DMS79 (cell line): ENCODE data around the gene LDLRAP1.
A peak's percentile ranks its signal among the peaks of the same experiment; 100 is the strongest.
"Not testable (repeated sequence)": the region's sequence is repeated elsewhere in the genome, so short reads cannot be mapped to it uniquely, and the experiment has no call there.

ENCODE experiments used
- DNase-seq: peaks from one replicate; lab custom pipeline; 2025; lab: John Stamatoyannopoulos, UW

Gene LDLRAP1

GRCh38 chr1:25543425-25544242, at the start of gene LDLRAP1:
Gene LDLRAP1 (plus strand): TSS chr1:25543606. CDS start chr1:25543699, 93 bp downstream.
- no peak for DNase-seq

- DNase-seq = no peak
Observed at GRCh38 chr1:25494952-25495351, 48.5 kb upstream of the LDLRAP1 start.

DNA sequence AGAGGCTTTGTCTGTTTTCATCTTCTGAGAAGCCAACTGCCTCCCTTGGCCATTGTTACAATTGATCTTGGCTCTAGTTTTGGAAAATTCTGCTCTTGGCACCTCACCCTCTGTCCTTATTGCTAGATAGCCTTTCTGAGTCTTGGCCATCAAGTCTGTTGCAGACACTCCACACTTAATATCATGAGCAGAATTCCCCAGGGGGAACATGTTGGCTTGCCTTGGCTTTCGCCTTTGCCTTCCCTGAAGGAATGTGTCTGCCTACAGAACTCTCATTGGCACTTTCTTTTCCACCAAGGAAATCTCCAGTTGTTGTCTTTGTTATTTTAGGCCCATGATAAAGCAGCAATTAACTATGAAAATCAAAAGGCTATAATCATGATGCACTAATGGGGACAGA, 42.7 kb upstream of the LDLRAP1 start:
- DNase-seq = no peak

DNA sequence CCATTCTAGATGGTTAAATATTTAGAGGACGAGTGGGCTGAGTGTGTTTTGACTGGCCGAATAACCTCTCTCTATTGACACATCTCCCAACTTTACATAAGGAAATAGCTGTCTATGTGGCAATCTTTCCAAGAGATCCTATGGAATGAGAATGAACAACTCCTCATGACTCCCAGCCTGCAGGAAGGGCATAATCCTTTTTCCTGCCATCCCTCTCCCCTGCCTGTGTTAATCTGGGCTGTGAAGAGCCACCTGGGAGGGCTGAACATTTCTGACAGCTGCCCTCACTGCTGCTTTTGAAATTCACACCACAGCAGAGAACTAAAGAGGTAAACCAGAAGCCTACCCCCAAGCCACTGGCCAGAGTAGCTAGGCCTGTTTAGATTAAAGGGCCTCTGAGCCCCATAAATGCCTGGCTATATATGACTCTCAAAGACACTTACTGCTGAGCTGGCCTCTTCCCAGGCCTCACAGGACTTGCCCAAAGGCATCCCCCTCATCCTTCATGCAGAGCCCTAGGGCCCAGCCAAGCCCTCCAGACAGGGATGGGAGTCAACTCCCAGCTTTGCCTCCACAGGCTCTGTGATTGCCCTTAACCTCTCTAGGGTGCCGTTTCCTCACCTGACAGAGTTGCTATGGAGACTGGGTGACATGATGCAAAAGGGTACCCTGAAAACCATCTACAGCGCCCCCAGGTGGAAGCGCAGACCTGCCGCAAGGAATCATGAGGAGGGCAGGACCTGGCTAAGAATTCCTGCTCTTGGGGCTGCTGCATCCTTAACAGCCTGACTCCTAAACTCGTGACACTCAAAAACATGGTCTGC, 42.0 kb upstream of the LDLRAP1 start:
- no peak for DNase-seq

DNA sequence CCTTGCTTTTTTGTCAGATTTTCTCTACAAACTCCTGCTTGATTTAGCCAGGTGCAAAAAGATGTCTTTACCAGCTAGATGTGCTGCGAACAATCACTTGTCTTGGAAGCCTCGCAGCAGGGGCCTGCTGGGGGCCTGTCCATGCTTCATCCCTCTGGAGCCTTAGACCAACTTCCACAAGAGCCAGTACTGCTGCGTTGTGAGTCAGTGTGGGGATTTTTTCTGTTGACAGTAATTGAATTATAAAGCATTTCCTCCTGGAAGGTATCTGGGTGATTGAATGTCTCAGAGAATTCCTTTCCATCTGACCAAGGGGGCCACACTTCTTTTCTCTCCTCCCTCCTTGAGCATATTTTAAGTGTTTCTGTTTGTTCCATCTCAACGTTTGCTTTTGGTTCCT, 40.4 kb upstream of the LDLRAP1 start:
- DNase-seq = no peak

- no peak for DNase-seq
Observed at GRCh38 chr1:25503551-25504426, 39.6 kb upstream of the LDLRAP1 start.

GRCh38 chr1:25504706-25505595, 38.5 kb upstream of the LDLRAP1 start:
- no peak for DNase-seq

GRCh38 chr1:25505656-25506385, 37.6 kb upstream of the LDLRAP1 start:
- no peak for DNase-seq

GRCh38 chr1:25506566-25507463, 36.6 kb upstream of the LDLRAP1 start:
- not testable (repeated sequence) for DNase-seq

GRCh38 chr1:25513666-25514065, 29.7 kb upstream of the LDLRAP1 start:
- no peak for DNase-seq

DNA sequence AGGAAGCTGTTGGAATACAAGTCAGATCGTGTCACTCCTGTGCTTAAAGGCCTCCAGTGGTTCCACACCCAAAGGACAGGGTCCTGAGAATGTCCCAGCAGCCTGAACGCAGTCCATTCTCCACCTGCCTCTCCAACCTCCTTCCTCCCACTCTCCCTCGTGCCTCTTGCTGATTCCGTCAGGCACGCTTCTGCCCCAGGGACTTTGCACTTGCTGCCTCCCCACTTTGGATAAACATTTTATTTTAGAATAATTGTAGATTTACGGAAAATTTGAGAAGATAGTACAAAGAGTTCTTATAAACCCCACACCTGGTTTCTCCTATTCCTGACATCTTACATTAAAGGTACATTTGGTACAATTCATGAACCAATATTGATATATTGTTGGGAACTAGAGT, 28.4 kb upstream of the LDLRAP1 start:
- DNase-seq = no peak

DNA sequence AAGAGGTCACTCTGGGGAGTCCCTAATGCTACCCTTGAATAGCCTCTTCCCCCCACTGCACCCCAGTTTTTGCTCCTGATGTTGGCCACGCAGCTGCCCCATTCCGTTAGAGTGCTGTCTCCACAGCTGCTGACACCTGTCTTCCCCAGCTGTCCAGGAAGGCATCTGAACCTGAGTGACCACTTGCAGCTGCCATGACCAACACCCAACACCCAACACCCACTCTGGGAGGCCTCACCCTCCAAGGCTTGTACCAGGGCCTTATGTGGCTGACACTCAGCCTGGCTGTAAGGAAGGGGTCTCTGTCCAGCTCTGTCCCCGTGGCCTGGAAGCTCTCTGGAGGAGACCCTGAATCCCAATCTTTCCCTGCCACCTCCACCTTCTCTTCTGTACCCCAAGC, 26.7 kb upstream of the LDLRAP1 start:
- DNase-seq = no peak

DNA sequence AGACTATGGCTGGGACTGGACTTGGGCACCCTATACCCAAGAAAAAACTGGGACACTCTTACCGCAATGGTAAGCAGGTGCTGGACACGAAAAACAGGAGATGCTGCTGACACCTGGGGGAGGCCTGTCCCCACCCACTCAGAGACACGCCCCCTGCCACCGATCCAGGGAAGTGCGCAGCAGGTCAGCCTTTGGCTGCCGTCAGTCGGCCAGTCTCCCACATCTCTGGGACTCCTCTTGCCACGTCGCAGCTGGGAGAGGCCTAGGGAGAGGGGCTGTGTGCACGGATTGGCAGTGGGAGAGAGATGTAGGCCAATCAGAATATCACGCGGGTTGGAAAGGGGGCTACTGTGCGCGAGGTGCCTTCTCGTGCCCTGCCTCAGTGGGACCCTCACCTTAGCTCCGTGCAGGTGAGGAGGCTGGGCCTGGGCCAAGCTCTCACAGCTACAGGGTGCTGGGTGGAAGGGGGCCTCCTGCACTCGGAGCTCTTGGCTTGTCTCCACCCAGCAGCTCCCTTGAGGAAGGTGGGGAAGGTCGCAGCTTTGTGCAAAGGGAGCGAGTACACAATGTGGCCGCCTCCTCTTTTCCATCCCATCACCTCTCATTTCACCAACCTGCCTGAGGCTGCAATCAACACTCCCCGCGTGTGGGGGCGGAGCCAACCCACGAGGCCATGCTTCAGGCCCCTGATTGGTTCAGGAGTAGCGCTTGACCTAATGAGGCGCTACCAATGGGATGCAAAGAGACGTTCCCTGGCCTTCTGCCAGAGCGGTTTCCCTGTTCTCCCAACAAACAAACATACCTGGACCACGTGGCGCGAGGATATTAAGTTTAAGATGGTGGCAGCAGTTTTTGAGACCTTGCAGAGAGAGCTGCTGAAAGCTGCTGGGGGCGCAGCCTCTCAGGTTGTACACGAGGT, 25.7 kb upstream of the LDLRAP1 start:
- DNase-seq = no peak

GRCh38 chr1:25519624-25520023, 23.8 kb upstream of the LDLRAP1 start:
- DNase-seq = no peak

DNA sequence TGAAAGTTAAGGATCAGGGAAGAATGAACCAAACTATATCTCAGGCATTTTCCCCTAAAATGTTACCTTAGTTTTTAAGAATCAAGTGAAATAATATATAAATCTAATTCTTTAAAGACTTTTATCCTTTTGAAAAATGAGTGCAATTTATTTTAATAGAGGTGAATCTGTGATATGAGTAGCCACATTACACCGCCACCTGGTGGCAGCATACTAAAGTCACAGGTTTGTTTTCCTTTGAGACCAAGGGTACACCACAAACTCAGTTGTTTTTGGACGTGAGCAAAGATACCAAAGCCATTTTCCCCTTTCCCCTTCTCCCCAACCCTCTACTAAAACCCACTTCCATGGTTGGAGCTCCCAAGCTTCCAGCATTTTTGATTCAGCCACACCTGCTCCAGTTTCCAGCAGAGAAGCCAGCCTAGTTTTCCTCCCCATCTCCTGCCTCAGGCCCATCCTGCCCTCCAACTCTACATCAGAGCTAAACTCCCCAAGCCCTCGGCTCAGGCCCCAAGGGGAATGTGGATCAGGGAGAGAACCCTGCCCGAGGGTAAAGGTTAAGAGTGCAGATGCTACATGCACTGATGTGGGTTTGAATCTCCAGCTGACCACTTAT, 22.9 kb upstream of the LDLRAP1 start:
- DNase-seq = peak; percentile 32

- DNase-seq = no peak
Observed at GRCh38 chr1:25522031-25522655, 21.3 kb upstream of the LDLRAP1 start.

DNA sequence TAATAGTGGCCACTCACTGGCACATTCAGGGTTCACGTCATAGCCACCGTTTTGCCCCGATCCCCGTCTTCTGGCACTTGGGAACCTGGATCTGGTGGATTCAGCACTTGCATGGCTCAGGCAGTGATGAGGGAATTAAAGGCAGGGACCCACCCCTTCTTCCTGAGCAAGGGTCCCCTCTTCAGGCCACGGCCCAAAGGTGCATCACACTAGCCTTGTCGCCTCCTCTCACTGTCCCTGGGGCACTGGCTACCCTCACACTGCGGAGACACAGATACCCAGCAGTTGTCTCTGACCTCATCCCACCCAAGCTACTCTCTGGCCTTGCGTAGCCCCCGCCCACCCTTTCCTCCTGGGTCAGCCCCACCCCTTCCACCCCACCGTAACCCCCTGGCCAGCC, 19.9 kb upstream of the LDLRAP1 start:
- no peak for DNase-seq
